HFF-Myc (cell line): ENCODE data around the gene AQP1.

Experiments used
- DNase-seq: peaks from one replicate; pipeline ENCODE4 v3.0.0-alpha.2; 2011; ENCODE audit warnings: low read depth; ENCODE audit errors: extremely low read depth
- H3K4me3 ChIP-seq: replicated peaks from 2 replicates; pipeline ENCODE4 v1.5.1; 2011; ENCODE audit warnings: low read depth, mild to moderate bottlenecking, control low read depth, low read length
- CTCF ChIP-seq: IDR thresholded peaks from 2 replicates; pipeline ENCODE4 v1.5.1; 2012; ENCODE audit warnings: mild to moderate bottlenecking, low read depth, low read length, control low read depth; ENCODE audit errors: missing control alignments

Gene AQP1

GRCh38 chr7:30927040-30927439 lies 15.4 kb downstream of the AQP1 start:
- H3K4me3 ChIP-seq: no peak overlapping the region
- no peak for DNase-seq
- no peak for TF ChIP-seq CTCF

GRCh38 chr7:30927559-30927958 lies 15.9 kb downstream of the AQP1 start:
- TF ChIP-seq CTCF: no peak
- DNase-seq: no peak
- H3K4me3 ChIP-seq: no peak overlapping the region

- no peak for TF ChIP-seq CTCF
- DNase-seq: no peak
- H3K4me3 ChIP-seq: no peak overlapping the region
Measured at GRCh38 chr7:30928254-30928872, 16.7 kb downstream of the AQP1 start.

- no peak for DNase-seq
- no peak for TF ChIP-seq CTCF
- H3K4me3 ChIP-seq: no peak overlapping the region
Measured at GRCh38 chr7:30929686-30930085, 18.0 kb downstream of the AQP1 start.

GRCh38 chr7:30930621-30931020 lies 19.0 kb downstream of the AQP1 start:
- no peak overlapping the region for H3K4me3 ChIP-seq
- no peak for DNase-seq
- TF ChIP-seq CTCF: no peak

- no peak overlapping the region for H3K4me3 ChIP-seq
- no peak for TF ChIP-seq CTCF
- DNase-seq: no peak
Measured at GRCh38 chr7:30931161-30931928, 19.7 kb downstream of the AQP1 start.
